ENCODE data around the gene IMMP2L. TPM values are rescaled to one million over a fixed set of nuclear protein-coding genes. Genes with fewer than 3 reads are reported as not detected.
"Not testable (repeated sequence)": the region's sequence is repeated elsewhere in the genome, so short reads cannot be mapped to it uniquely, and the experiment has no call there.

The IMMP2L gene
- total RNA-seq, 2 donors from 2014 or later: 10.9 to 12.7 TPM

DNA sequence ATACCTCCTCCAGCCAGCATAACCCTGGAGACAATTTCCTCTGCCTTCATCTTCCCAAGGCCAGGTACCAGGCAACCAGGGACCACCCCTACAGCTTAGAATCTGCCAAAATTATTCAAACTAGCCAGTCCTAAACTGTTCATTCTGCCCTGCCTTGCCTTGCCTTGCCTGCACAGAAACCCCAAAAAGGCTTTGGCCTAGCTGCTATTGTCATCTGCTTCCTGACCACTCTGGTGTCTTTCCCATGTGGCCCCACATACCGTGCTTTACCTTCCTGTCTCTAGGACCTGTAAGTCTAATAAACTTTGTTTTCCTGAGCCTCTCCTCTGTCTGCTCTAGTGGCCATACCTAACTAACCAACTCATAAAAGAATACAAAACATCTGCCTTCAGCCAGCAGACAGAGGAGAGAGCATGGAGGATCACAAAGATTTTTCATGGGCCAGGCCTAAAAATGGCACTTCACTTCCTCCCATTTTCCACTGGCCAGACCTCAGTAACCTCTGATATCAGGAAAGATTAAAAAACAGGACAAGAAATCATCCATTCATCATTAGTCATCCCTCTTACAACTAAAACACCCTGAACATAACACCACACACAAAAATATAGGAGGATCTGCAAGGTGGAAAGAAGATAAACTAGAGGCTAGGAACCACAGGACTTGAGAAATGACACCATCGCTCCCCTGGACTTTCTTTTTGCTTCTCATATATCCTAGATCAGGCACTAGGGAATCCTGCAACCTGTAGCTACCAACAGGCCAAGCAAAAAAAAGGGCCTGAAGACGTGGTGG lies 51.5 kb downstream of the IMMP2L start:
- Mint-ChIP-seq H3K27ac (no peak overlapping the region), H3K27me3 (no peaks in the 10 kb centered on the region), H3K36me3 (peaks cover 6% of the 10 kb centered on the region), H3K4me1 (ENCODE audit: low read depth in 2 of 2) (peaks cover 4 to 6% of the 10 kb centered on the region in 2 donors), H3K4me3 (no peak overlapping the region), H3K9me3 (no peaks in the 10 kb centered on the region)
- ATAC-seq (no peak), DNase-seq (ENCODE audit: low spot score) (no peak)

- H3K27me3 Mint-ChIP-seq: no peaks in the 10 kb centered on the region
- ATAC-seq: no peak
- DNase-seq (ENCODE audit: low spot score): no peak
- H3K27ac Mint-ChIP-seq: no peak overlapping the region
- no peak overlapping the region for H3K4me3 Mint-ChIP-seq
- H3K4me1 Mint-ChIP-seq (ENCODE audit: low read depth in 2 of 2): peaks cover 4 to 6% of the 10 kb centered on the region in 2 donors
- H3K36me3 Mint-ChIP-seq: peaks cover 6% of the 10 kb centered on the region
- no peaks in the 10 kb centered on the region for H3K9me3 Mint-ChIP-seq
Observed at GRCh38 chr7:111510062-111510461, 52.2 kb downstream of the IMMP2L start.

GRCh38 chr7:111509288-111509687 lies 53.0 kb downstream of the IMMP2L start:
- no peaks in the 10 kb centered on the region for H3K9me3 Mint-ChIP-seq
- no peak overlapping the region for H3K27ac Mint-ChIP-seq
- ATAC-seq: no peak
- peaks cover 6% of the 10 kb centered on the region for H3K36me3 Mint-ChIP-seq
- H3K4me1 Mint-ChIP-seq (ENCODE audit: low read depth in 2 of 2): peaks cover 4 to 6% of the 10 kb centered on the region in 2 donors
- no peak for DNase-seq (ENCODE audit: low spot score)
- H3K27me3 Mint-ChIP-seq: no peaks in the 10 kb centered on the region
- no peak overlapping the region for H3K4me3 Mint-ChIP-seq

GRCh38 chr7:111508387-111508786 lies 53.9 kb downstream of the IMMP2L start:
- H3K27ac Mint-ChIP-seq: no peak overlapping the region
- ATAC-seq (no peak), DNase-seq (ENCODE audit: low spot score) (no peak)

GRCh38 chr7:111505422-111505821 lies 56.9 kb downstream of the IMMP2L start:
- H3K27ac Mint-ChIP-seq; ATAC-seq; H3K4me3 Mint-ChIP-seq; H3K9me3 Mint-ChIP-seq; H3K4me1 Mint-ChIP-seq (ENCODE audit: low read depth in 2 of 2); H3K27me3 Mint-ChIP-seq; H3K36me3 Mint-ChIP-seq; DNase-seq (ENCODE audit: low spot score): not testable (repeated sequence)

More at GRCh38 chr7:111508387-111508786, 53.9 kb downstream of the IMMP2L start:
- peaks cover 6% of the 10 kb centered on the region for H3K36me3 Mint-ChIP-seq
- no peak overlapping the region for H3K4me3 Mint-ChIP-seq
- H3K4me1 Mint-ChIP-seq (ENCODE audit: low read depth in 2 of 2): peaks cover 4 to 6% of the 10 kb centered on the region in 2 donors
- H3K9me3 Mint-ChIP-seq: no peaks in the 10 kb centered on the region
- no peaks in the 10 kb centered on the region for H3K27me3 Mint-ChIP-seq

DNA sequence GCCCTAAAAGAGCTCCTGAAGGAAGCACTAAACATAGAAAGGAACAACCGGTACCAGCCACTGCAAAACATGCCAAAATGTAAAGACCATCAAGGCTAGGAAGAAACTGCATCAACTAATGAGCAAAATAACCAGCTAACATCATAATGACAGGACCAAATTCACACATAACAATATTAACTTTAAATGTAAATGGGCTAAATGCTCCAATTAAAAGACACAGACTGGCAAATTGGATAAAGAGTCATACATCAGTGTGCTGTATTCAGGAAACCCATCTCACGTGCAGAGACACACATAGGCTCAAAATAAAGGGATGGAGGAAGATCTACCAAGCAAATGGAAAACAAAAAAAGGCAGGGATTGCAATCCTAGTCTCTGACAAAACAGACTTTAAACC lies 60.5 kb downstream of the IMMP2L start:
- not testable (repeated sequence) for H3K4me1 Mint-ChIP-seq (ENCODE audit: low read depth in 2 of 2); H3K4me3 Mint-ChIP-seq; ATAC-seq; H3K36me3 Mint-ChIP-seq; H3K27ac Mint-ChIP-seq; DNase-seq (ENCODE audit: low spot score); H3K9me3 Mint-ChIP-seq; H3K27me3 Mint-ChIP-seq

GRCh38 chr7:111499027-111499426 lies 63.3 kb downstream of the IMMP2L start:
- Mint-ChIP-seq H3K36me3 (no peaks in the 10 kb centered on the region), H3K27me3 (no peaks in the 10 kb centered on the region), H3K4me3 (no peak overlapping the region), H3K4me1 (ENCODE audit: low read depth in 2 of 2) (no peaks in the 10 kb centered on the region), H3K9me3 (peaks cover 3% of the 10 kb centered on the region), H3K27ac (no peak overlapping the region)
- ATAC-seq (no peak), DNase-seq (ENCODE audit: low spot score) (no peak)

GRCh38 chr7:111498391-111499007 lies 63.8 kb downstream of the IMMP2L start:
- DNase-seq (ENCODE audit: low spot score): no peak
- Mint-ChIP-seq H3K4me3 (no peak overlapping the region), H3K27me3 (no peaks in the 10 kb centered on the region), H3K9me3 (peaks cover 3% of the 10 kb centered on the region), H3K36me3 (no peaks in the 10 kb centered on the region), H3K4me1 (ENCODE audit: low read depth in 2 of 2) (no peaks in the 10 kb centered on the region), H3K27ac (no peak overlapping the region)
- no peak for ATAC-seq

DNA sequence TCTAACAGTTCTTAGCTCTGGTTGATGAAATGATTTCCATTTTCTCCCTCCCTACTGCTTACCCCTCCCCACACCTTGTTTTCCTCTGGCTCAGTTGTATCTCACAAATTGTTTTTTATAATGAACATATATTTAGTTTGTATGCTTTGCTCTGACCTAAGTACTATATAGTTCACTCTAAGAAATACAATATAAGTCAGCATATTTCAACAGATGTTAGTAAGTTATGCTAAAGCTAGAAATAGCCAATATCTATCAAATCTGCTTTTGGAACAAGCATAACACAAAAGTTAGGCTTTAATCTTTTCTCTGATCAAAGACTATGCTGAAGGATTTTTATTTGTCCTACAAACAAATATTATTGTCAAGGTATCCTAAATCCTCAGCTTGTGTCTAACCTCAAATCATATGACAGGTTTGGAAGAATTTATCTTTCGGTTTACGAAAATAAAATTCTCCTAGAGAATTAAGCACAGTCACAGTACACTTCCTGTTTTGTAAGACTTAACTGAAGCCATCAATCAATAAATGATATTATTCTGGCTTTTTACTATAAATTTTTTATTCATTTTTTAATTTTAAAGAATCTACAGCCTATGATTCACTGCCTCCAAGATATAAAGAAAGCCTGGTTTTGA lies 67.0 kb downstream of the IMMP2L start:
- no peak overlapping the region for H3K4me3 Mint-ChIP-seq
- no peak overlapping the region for H3K27ac Mint-ChIP-seq
- H3K27me3 Mint-ChIP-seq: no peaks in the 10 kb centered on the region
- ATAC-seq (no peak), DNase-seq (ENCODE audit: low spot score) (no peak)
- H3K9me3 Mint-ChIP-seq: peaks cover 3% of the 10 kb centered on the region
- peaks cover 0 to 3% of the 10 kb centered on the region in 2 donors for H3K4me1 Mint-ChIP-seq (ENCODE audit: low read depth in 2 of 2)
- no peaks in the 10 kb centered on the region for H3K36me3 Mint-ChIP-seq

GRCh38 chr7:111492234-111492633 lies 70.1 kb downstream of the IMMP2L start:
- Mint-ChIP-seq H3K36me3 (no peaks in the 10 kb centered on the region), H3K27ac (no peak overlapping the region)
- no peak for ATAC-seq

DNA sequence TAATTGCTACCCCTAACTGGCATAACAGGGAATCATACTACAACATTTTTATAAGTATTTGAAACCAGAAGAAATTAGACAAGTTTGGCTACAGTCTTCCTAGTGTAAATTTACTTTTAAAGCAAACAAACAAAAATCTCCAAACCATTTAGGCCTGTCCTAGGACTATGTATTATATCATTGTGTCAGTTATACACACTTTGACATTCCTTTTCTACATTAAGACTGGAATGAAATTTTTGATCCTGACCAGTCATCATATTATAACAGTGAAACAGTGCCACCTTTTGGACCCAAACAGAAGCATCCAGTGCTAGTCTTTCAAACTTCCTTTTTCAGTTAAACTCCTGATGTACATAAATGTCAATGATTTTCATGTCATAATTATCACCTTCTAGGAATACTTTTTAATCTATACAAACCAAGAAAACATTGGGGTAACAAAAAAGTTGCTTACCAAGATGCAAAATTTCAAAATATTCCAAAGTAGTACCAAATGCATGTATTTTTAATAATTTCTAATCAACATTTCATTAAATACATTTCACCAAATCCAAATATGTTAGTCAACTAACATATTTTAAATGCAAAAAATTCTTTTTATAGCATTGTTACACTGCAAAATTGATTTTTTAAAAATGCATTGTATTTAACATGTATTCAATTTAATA lies 75.7 kb downstream of the IMMP2L start:
- H3K9me3 Mint-ChIP-seq: peaks cover 3% of the 10 kb centered on the region
- H3K27me3 Mint-ChIP-seq: no peaks in the 10 kb centered on the region

More at GRCh38 chr7:111492234-111492633, 70.1 kb downstream of the IMMP2L start:
- H3K4me1 Mint-ChIP-seq (ENCODE audit: low read depth in 2 of 2): peaks cover 0 to 3% of the 10 kb centered on the region in 2 donors
- H3K4me3 Mint-ChIP-seq: no peak overlapping the region
- peaks cover 3% of the 10 kb centered on the region for H3K9me3 Mint-ChIP-seq
- H3K27me3 Mint-ChIP-seq: no peaks in the 10 kb centered on the region
- DNase-seq (ENCODE audit: low spot score): no peak

DNA sequence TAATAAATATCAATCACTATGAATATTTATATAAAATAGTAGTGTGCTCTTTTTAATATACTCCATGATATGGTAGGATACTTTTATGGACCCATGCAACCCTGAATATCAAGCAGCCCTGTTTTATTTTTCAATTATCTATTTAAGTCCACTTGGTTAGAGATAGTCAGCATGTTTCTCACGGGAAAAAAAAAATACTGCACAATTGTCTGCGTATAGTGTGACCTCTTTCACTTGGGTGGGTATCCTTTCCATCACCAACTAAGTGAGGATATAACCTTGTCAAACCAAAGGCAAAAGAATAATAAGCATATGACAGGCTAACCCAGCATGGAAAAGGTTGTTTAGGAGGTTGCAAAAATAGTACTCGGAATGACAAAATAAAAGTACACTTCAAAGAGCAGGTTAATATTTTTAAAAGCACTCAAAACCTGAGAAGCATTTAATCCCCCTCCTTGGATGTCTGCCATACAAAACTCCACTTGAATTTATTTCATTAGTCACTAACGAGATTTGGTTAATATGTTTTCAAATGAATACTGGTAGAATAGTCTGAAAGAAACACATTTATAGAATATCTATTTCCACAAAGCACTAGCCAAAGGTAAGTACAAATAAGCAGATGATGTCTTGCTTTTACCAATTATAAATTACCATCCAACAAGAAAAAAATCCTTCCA lies 76.5 kb downstream of the IMMP2L start:
- DNase-seq (ENCODE audit: low spot score) (no peak), ATAC-seq (no peak)
- H3K27ac Mint-ChIP-seq: no peak overlapping the region
- H3K4me1 Mint-ChIP-seq (ENCODE audit: low read depth in 2 of 2): peaks cover 0 to 3% of the 10 kb centered on the region in 2 donors
- H3K36me3 Mint-ChIP-seq: no peaks in the 10 kb centered on the region
- H3K9me3 Mint-ChIP-seq: peaks cover 3% of the 10 kb centered on the region
- no peak overlapping the region for H3K4me3 Mint-ChIP-seq
- H3K27me3 Mint-ChIP-seq: no peaks in the 10 kb centered on the region

More for the DNA sequence above, 75.7 kb downstream of the IMMP2L start:
- ATAC-seq: no peak
- Mint-ChIP-seq H3K27ac (no peak overlapping the region), H3K4me1 (ENCODE audit: low read depth in 2 of 2) (peaks cover 0 to 3% of the 10 kb centered on the region in 2 donors), H3K36me3 (no peaks in the 10 kb centered on the region), H3K4me3 (no peak overlapping the region)
- no peak for DNase-seq (ENCODE audit: low spot score)

DNA sequence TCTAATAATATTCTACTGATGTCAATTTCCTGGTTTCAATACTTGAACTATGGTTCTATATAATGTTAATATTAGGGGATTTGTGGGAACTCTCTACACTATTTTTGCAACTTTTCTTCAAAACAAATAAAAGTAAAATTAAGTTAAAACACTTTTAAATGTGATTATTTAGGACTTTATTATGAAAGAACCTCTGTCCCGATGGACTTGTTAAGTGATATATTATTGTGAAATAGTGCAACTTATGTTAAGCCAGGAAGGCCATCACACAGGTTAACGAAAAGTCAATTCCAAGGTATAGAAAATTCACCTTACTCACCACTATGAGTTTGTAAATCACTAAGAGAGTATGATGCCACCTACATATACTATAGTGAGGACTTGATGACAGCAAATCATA lies 79.2 kb downstream of the IMMP2L start:
- Mint-ChIP-seq H3K4me3 (no peak overlapping the region), H3K4me1 (ENCODE audit: low read depth in 2 of 2) (no peaks in the 10 kb centered on the region), H3K27ac (no peak overlapping the region)

More for the DNA sequence above, 79.2 kb downstream of the IMMP2L start:
- ATAC-seq: no peak
- no peaks in the 10 kb centered on the region for H3K9me3 Mint-ChIP-seq
- no peak for DNase-seq (ENCODE audit: low spot score)
- no peaks in the 10 kb centered on the region for H3K36me3 Mint-ChIP-seq
- H3K27me3 Mint-ChIP-seq: no peaks in the 10 kb centered on the region
